NCI-H510A treated with DMSO at 0.1 percent for 48 hours (cell line): ENCODE data around the gene IQCM.

Experiments used
- DNase-seq: peaks from one replicate; lab custom pipeline; 2025; lab: John Stamatoyannopoulos, UW

Gene IQCM

GRCh38 chr4:149709640-149710039 is 106.0 kb downstream of the IQCM start:
- no peak for DNase-seq

GRCh38 chr4:149708513-149709130 is 107.0 kb downstream of the IQCM start:
- no peak for DNase-seq

GRCh38 chr4:149707862-149708261 is 107.8 kb downstream of the IQCM start:
- DNase-seq = no peak

DNA sequence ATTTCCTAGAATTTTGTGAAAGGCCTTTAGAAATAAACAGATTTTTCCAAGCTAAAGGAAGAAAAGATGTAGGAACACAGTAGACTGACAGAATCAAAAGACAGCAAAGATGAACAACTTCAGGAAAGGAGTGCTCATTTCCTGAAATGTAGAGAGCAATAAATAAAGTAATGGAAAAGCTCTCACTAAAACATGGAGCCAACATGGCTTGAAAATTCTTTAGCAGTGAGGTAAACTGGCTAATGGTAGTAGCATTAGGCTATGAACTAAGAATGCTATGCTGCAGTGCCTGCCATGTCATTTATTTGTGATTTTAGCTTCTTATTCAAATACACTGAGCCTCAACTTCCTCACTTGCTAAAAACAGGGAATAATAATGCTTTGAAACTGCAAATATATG is 108.7 kb downstream of the IQCM start:
- DNase-seq = no peak

DNA sequence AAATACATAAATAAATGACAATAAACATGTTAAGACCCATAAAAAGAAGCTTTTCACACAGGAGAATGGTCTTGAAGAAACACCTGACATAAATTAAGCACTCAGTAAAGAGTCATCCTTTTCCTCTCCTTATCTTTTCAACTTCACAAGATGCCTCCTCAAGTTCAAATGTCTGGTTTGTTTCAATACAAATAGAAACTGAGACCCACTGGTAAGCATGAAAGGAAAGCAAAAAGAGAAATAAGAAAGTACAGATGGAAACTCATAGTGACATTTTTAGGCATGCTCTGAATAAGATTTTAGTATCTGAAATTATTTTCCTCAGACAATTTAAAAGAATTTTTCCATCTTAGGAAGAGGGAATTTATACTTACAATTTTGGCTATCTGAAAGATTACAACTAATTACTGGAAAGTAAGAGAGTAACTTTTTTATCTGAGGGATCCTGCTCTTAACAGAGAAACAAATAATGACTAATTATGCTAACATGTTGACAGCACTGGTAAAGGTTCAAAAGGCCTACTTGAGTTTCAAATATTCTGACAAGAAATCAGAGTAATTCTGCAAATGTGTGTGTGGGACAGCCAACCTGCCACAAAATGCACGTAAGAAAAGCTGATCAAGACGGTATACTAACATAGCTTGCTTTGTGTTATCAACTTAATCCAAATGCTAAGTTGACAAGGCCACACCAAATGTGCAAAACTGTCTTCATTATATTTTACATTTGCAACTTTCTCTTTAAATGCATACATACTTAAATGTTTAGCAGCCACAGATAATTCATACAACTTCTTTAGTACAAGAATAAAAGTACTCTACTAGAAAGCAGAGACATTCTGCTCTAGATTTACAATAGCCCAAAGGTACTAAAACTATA is 113.0 kb downstream of the IQCM start:
- no peak for DNase-seq

DNA sequence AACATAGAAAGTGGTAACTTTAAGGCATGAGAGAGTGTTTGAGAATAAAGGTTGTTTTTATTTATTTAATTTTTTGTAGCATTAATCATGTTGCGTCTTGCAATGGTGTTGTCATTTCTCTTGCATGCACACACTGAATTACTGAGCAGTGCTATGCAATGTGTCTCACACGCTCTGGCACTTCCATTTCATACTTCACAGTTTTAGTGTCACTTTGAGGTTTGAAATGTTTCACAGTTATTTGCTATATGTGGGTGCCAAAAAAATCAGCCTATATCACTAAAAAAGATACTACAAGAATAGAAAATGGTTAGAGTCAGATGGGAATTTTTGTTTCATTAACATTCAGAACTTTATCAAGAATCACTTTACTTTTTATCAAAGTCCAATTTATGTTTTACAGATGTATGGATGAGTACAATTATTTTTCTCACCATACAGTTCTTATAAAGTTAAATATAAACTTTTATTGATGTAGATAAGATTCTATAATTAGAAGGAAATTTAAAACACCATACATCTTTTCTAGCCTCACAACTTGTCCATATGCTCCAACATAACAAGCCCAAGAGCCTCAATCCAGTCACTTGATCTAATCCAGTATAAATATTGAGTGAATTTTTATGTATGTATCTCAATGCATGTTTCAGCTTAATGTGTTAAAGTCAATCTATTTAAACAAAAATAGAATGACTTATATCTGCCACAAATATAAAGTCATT is 114.0 kb downstream of the IQCM start:
- DNase-seq = no peak

DNA sequence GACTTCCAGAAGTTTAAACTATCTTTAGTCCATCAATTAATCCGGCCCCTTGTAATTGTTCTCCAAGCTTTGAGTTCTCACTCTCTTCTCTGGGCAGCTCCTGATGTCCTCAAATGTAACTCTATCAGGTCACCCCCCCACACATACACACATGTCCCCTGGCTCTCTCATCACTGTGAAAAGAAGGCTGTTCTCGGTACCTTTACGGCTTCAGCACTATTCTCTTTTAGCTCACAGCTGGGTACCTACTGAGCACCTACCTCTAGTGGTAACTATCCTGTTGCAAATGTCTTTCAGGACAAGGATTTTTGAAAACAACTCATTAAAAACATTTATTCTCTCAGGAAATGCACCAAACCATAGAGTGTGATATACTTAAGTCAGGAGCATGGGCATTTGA is 115.4 kb downstream of the IQCM start:
- no peak for DNase-seq

DNA sequence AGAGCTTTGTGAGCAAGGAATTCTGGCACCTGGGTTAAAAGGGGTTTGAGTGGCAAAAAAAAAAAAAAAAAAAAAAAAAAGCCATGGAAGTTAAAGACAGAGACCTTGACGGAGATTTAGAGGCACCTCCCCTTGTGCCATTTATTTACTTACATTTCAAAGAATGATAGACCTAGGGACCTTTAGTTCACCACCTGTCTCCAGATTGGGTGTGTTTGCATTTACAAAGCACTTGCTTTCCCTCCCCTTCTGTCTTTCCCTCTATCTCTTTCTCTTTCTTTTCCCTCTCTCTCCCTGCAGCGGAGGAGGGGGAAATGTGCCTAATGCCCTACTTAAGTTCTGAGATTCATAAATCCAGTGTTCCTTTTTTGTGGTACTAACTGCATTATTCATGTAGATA is 116.0 kb downstream of the IQCM start:
- no peak for DNase-seq

DNA sequence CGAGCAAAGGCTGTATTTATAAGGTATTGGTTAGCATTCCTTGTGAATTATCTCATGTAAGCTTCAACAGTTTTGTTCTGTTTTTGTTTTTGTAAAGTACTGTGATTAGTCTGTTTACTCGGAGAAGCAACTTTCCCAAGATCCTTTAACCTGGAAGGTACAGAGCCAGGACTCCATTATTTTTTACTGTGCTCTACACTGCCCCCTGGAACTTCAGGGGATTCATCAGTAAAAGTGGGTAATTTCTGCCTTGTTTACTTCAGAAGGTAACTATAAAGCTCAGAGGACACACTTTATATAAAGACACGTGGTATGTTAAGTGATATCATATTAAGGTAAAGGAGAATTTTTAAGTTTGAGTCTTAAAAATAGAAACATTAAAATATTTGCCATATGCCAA is 124.9 kb downstream of the IQCM start:
- DNase-seq = no peak

GRCh38 chr4:149684516-149684915 is 131.1 kb downstream of the IQCM start:
- no peak for DNase-seq

DNA sequence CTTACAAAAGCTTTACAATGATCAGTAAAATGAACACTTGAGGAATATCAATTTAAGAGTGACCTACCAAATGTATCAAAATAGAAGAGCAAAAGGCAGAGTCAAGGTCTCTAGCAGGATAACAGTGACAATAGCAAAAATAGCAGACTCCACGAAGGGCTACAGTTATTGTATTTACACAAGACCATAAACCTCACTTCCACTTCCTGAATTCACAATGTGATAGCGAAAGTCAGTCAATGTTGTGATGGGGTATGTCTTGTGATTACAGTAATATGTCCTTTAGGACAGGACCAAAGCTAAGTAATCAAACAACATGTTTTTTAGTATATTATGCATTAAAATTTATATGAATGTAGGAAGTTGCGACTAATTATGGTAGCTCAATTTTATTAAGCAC is 139.6 kb downstream of the IQCM start:
- no peak for DNase-seq

GRCh38 chr4:149645790-149646189 is 169.9 kb downstream of the IQCM start:
- no peak for DNase-seq

DNA sequence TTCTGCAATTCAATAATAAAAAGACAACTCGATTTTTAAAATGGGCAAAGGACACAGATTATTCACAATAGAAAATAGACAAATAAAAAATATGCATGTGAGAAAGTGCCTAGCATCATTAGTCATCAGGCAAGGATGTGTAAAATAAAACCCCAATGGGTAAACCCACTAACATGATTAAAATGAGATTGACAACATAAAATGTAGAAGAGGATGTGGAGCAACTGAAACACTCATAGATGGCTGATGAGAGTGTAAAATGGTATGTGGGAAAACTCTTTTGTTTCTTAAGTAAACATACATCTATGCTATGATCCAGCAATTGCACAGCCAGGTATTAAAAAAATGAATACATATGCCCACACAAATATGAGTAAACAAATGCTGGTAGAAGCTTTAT is 177.6 kb downstream of the IQCM start:
- no peak for DNase-seq

GRCh38 chr4:149634368-149634767 is 181.3 kb downstream of the IQCM start:
- no peak for DNase-seq

- DNase-seq = no peak
Measured at GRCh38 chr4:149631629-149632028, 184.0 kb downstream of the IQCM start.

GRCh38 chr4:149630064-149630463 is 185.6 kb downstream of the IQCM start:
- DNase-seq = no peak

DNA sequence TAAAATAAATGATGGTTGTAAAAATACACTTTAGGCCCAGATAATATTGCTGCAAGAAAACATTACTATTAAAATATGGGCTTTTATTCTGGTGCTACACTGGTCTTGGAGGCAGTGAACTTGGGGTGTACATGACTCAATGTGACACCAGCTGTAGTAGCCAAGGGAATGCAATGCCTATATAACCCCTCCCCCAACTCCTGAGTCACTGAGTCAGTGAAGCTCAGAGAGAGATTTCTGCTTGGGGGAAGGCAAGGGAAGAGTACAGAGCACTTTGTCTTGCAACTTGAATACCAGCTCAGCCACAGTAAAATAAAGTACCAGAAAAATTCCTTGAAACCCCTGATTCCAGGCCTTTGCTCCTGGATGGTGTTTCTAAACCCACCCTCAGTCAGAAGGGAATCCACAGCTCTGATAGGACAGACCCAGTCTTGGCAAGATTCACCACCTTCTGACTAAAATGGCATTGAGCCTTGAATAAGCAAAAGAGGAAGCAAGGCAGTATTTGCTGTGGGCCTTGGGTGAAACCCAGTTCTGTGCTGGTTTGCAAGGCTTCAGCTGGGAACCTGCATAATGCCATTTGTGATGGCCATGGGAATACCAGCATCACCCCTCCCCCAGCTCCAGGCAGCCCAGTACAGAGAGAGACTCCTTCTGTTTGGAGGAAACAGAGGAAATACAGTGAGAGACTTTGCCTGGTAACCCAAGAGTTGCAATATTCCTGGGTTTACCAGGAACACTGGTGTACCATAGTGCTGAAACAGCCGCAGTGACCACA is 209.9 kb downstream of the IQCM start:
- DNase-seq = no peak

- DNase-seq = no peak
Measured at GRCh38 chr4:149604827-149605226, 210.8 kb downstream of the IQCM start.

DNA sequence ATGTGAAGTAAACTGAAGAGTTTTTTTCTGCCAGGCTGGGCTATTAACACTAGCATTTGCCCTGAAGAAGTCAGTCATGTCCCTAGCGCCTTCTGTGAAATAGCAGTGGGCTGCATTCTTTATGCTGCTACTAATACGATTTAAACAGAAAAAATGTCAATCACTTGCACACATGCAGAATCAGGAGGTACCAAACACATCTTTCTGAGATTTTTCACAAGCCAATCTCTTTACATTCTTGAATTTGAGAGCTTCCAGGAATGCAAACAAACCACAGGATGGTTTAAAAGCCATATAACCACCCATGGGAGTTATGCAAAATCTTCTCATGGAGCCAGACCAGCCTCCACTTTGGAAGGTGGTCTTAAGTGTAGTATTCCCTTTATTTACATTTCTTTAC is 220.1 kb downstream of the IQCM start:
- no peak for DNase-seq

DNA sequence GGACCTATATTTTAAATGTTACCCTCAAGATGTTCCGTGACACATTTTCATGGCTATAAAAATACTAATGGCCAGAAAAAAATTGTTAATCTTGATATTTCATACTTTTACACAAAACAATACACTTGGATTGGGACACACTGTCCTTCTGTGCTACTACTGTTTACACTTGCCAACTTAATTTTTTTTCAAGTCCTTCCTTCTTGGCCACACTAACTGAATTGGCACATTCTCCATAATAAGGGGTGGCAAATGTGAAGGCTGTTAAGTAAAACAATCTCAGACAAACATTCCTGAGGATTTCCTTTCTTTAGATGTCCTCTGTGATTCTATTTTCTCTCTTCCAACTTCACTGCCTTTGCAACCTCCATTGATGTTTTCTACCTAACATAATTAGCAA is 225.8 kb downstream of the IQCM start:
- no peak for DNase-seq

- DNase-seq = no peak
Measured at GRCh38 chr4:149584722-149585121, 230.9 kb downstream of the IQCM start.

- DNase-seq = no peak
Measured at GRCh38 chr4:149574971-149575370, 240.7 kb downstream of the IQCM start.
